IMR-90 (cell line): ENCODE data around the gene ELL. TPM values are rescaled to one million over a fixed set of nuclear protein-coding genes. Genes with fewer than 3 reads are reported as not detected.

Experiments used
- ATAC-seq: fragments of 200-7000 bp; cut with Tn5 transposase; 2 replicates; pipeline ENCODE4 v1.9.1; 2020; ENCODE audit warnings: low read depth, mild to moderate bottlenecking, moderate library complexity
- BruUV-seq: library from RNA; stranded (reverse); fragments of 400-500 nt; replicated peaks from 2 replicates; lab custom pipeline; 2021; lab: Mats Ljungman, UMichigan
- CTCF ChIA-PET: fragments of 300-600 bp; formaldehyde crosslinking; extraction: SDS; loops from one replicate; lab custom pipeline; 2021; ENCODE audit warnings: antibody characterized with exemption; lab: Yijun Ruan, JAX
- POLR2A ChIA-PET: fragments of 300-600 bp; sonication (Branson Sonifier 250); formaldehyde crosslinking; loops from one replicate; lab custom pipeline; 2022; ENCODE audit warnings: antibody characterized with exemption; ENCODE audit not compliant: unreplicated experiment; lab: Charles Lee
- DNase-seq: peaks from one replicate; pipeline ENCODE4 v3.0.0; 2013
- H2AFZ ChIP-seq: replicated peaks from 2 replicates; pipeline ENCODE3; 2013; ENCODE audit warnings: low read length, mild to moderate bottlenecking; ENCODE audit not compliant: poor library complexity
- H2AK5ac ChIP-seq: 2 replicates; pipeline ENCODE4 v1.6.1; 2013; ENCODE audit warnings: low read depth, low read length, inconsistent platforms
- H2AK9ac ChIP-seq: replicated peaks from 2 replicates; pipeline ENCODE3; 2013; ENCODE audit warnings: mild to moderate bottlenecking, low read depth, low read length, moderate library complexity; ENCODE audit not compliant: poor library complexity
- H2BK120ac ChIP-seq: 2 replicates; pipeline ENCODE4 v1.6.1; 2013; ENCODE audit warnings: low read depth, low read length, inconsistent platforms
- H2BK15ac ChIP-seq: 3 replicates; pipeline ENCODE4 v1.6.1; 2013; ENCODE audit warnings: low read depth, low read length, inconsistent platforms
- H2BK20ac ChIP-seq: 2 replicates; pipeline ENCODE4 v1.6.1; 2013; ENCODE audit warnings: low read depth, mild to moderate bottlenecking, inconsistent platforms, low read length, moderate library complexity
- H2BK5ac ChIP-seq: 2 replicates; pipeline ENCODE4 v1.6.1; 2013; ENCODE audit warnings: mild to moderate bottlenecking, low read depth, low read length, inconsistent platforms; ENCODE audit not compliant: poor library complexity, severe bottlenecking
- H3K14ac ChIP-seq: replicated peaks from 2 replicates; pipeline ENCODE4 v1.6.1; 2013; ENCODE audit warnings: low read depth, low read length, inconsistent platforms
- H3K18ac ChIP-seq: 2 replicates; pipeline ENCODE4 v1.6.1; 2013; ENCODE audit warnings: low read depth, low read length, control low read depth
- H3K23ac ChIP-seq: 2 replicates; pipeline ENCODE4 v1.6.1; 2013; ENCODE audit warnings: low read depth, low read length, inconsistent platforms
- H3K27ac ChIP-seq: 2 replicates; pipeline ENCODE4 v1.5.1; 2013; ENCODE audit warnings: mild to moderate bottlenecking, control low read depth, low read length; ENCODE audit not compliant: insufficient read depth
- H3K27me3 ChIP-seq: 2 replicates; pipeline ENCODE4 v1.6.1; 2013; ENCODE audit warnings: low read length; ENCODE audit not compliant: control insufficient read depth, insufficient read depth
- H3K36me3 ChIP-seq: 2 replicates; pipeline ENCODE4 v1.6.1; 2013; ENCODE audit warnings: low read length, mixed read lengths; ENCODE audit not compliant: control insufficient read depth, insufficient read depth
- H3K4ac ChIP-seq: 2 replicates; pipeline ENCODE4 v1.6.1; 2013; ENCODE audit warnings: low read depth, low read length, inconsistent platforms
- H3K4me1 ChIP-seq: 2 replicates; pipeline ENCODE4 v1.6.1; 2013; ENCODE audit warnings: low read length, mixed read lengths; ENCODE audit not compliant: control insufficient read depth, insufficient read depth
- H3K4me2 ChIP-seq: 2 replicates; pipeline ENCODE4 v1.6.1; 2013; ENCODE audit warnings: low read depth, mild to moderate bottlenecking, control low read depth, low read length, moderate library complexity
- H3K4me3 ChIP-seq: 2 replicates; pipeline ENCODE4 v1.5.1; 2013; ENCODE audit warnings: low read depth, mild to moderate bottlenecking, control low read depth, low read length, moderate library complexity; ENCODE audit not compliant: insufficient read depth
- H3K56ac ChIP-seq: 2 replicates; pipeline ENCODE4 v1.6.1; 2013; ENCODE audit warnings: low read length, inconsistent platforms; ENCODE audit not compliant: insufficient read depth; ENCODE audit errors: extremely low read depth
- H3K79me1 ChIP-seq, 2 experiments: 2 replicates each; pipeline ENCODE4 v1.6.1; 2013; ENCODE audit warnings: low read length in 2 of 2, inconsistent platforms in 1 of 2, low read depth in 1 of 2
- H3K9ac ChIP-seq: 2 replicates; pipeline ENCODE4 v1.6.1; 2013; ENCODE audit warnings: low read depth, low read length, control low read depth
- H3K9me1 ChIP-seq: 2 replicates; pipeline ENCODE4 v1.6.1; 2013; ENCODE audit warnings: low read length, inconsistent platforms; ENCODE audit not compliant: insufficient read depth
- H3K9me3 ChIP-seq: 2 replicates; pipeline ENCODE4 v1.6.1; 2013; ENCODE audit warnings: low read length; ENCODE audit not compliant: control insufficient read depth, insufficient read depth
- H4K20me1 ChIP-seq: 2 replicates; pipeline ENCODE4 v1.6.1; 2013; ENCODE audit warnings: low read length, inconsistent platforms; ENCODE audit not compliant: insufficient read depth
- H4K5ac ChIP-seq: 2 replicates; pipeline ENCODE4 v1.6.1; 2013; ENCODE audit warnings: mild to moderate bottlenecking, low read depth, low read length, control low read depth
- H4K8ac ChIP-seq, 2 experiments: 2 replicates each; pipeline ENCODE4 v1.6.1; 2013; ENCODE audit warnings: low read depth in 2 of 2, low read length in 2 of 2, control low read depth in 1 of 2, inconsistent platforms in 1 of 2
- H4K91ac ChIP-seq: 2 replicates; pipeline ENCODE4 v1.6.1; 2013; ENCODE audit warnings: low read depth, low read length, inconsistent platforms; ENCODE audit not compliant: insufficient read depth
- MAZ ChIP-seq: IDR thresholded peaks from 2 replicates; pipeline ENCODE4 v1.6.1; 2012; ENCODE audit warnings: low read depth, mild to moderate bottlenecking, low read length, improper control_type of control experiment, moderate library complexity, borderline replicate concordance
- NFE2L2 ChIP-seq: fragments of 150-350 bp; IDR thresholded peaks from 2 replicates; pipeline ENCODE4 v1.6.1; 2016; ENCODE audit warnings: low read depth, mild to moderate bottlenecking, low read length
- RAD21 ChIP-seq: IDR thresholded peaks from 2 replicates; pipeline ENCODE4 v1.6.1; 2012; ENCODE audit warnings: low read length, improper control_type of control experiment
- SMC3 ChIP-seq: fragments of 150-350 bp; IDR thresholded peaks from 2 replicates; pipeline ENCODE4 v1.6.1; 2016; ENCODE audit warnings: low read depth, mild to moderate bottlenecking, antibody characterized with exemption, low read length, moderate library complexity
- WGBS, 2 experiments: methylation state at CpG; one replicate each; pipeline versions ENCODE4 v1.1.5 to v1.1.7; 2013; ENCODE audit warnings: missing lambda C conversion rate in 2 of 2; ENCODE audit not compliant: insufficient read length in 1 of 2; ENCODE audit errors: extremely low coverage in 2 of 2; 5-methylcytosine and 5-hydroxymethylcytosine counted together
- dilution Hi-C: fragments of 300-500 bp; cut with HindIII; formaldehyde crosslinking; loops from one replicate; pipeline ENCODE4 v1.14.3; 2018; ENCODE audit warnings: low sequenced_read_pairs; ENCODE audit not compliant: unreplicated experiment
- in situ Hi-C: fragments of 300-500 bp; cut with MboI; formaldehyde crosslinking; loops from 3 replicates; pipeline ENCODE4 v1.14.3; 2019; ENCODE audit warnings: low sequenced_read_pairs, inconsistent platforms, mixed read lengths
- intact Hi-C: fragments of 100-400 bp; cut with micrococcal nuclease; formaldehyde crosslinking; loops from 2 replicates; pipeline ENCODE4 v1.10.0; 2022
- polyA plus RNA-seq, 3 experiments: library from polyadenylated mRNA; depleted of rRNA; stranded (reverse); fragments of >200 nt; gene quantifications; 2 replicates each; pipeline ENCODE4 v1.2.3, GENCODE V29; 2012; ENCODE audit warnings: low replicate concordance in 1 of 3
- total RNA-seq: library from RNA; depleted of rRNA; stranded (reverse); fragments of >200 nt; gene quantifications from 2 replicates; pipeline ENCODE4 v1.2.3, GENCODE V29; 2012
- TF ChIP-seq, protein P1 (sequence below): fragments of 150-350 bp; IDR thresholded peaks from 2 replicates; pipeline ENCODE4 v1.6.1; 2016; ENCODE audit warnings: low read depth, mild to moderate bottlenecking, low read length, moderate library complexity, borderline replicate concordance
- TF ChIP-seq, protein P2 (sequence below): fragments of 150-350 bp; IDR thresholded peaks from 2 replicates; pipeline ENCODE4 v1.6.1; 2017; ENCODE audit warnings: mild to moderate bottlenecking, antibody characterized with exemption, low read length, low read depth

ELL gene
- total and polyA plus RNA-seq, 2 of the 4 experiments (the other 2 are of a cell fraction): 6.3 to 13.1 TPM

DNA sequence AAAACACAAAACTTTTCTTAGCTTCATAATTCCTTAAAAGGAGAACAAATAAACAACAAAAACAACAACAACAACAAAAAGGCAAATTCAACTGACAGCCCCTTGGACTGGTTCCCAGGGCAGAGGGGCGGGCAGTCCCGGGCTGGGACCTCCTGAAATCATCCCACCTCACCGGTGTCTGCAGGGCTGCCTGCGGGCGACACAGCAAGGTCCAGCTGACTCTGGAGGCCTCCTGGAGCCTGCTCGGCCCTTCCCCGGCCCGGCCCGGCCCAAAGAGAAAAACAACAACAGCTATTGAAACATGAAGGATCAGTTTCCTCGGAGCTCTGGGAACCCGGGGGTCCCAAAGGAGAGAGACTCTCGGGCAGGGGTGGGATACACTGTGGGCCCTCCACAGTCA lies 78.9 kb downstream of the ELL start:
- Histone ChIP-seq H3K4ac (no peak overlapping the region), H3K56ac (no peak overlapping the region), H4K5ac (no peak overlapping the region), H3K4me1 (peaks cover 14% of the 10 kb centered on the region; the same call in 1 of the 2 replicates), H2BK120ac (no peak overlapping the region), H2BK5ac (no peak overlapping the region), H3K79me1 (peaks cover 9 to 30% of the 10 kb centered on the region in 2 experiments), H3K4me2 (no peak overlapping the region), H3K18ac (no peak overlapping the region), H4K91ac (no peak overlapping the region), H3K27me3 (no peaks in the 10 kb centered on the region), H2AK9ac (no peak overlapping the region), H4K20me1 (peaks cover 56% of the 10 kb centered on the region), H3K9me3 (no peaks in the 10 kb centered on the region), H2AFZ (no peak overlapping the region), H3K27ac (no peak overlapping the region), H2BK15ac (no peak overlapping the region), H3K36me3 (peaks cover 43% of the 10 kb centered on the region), H3K9me1 (peaks cover 9% of the 10 kb centered on the region; the same call in 1 of the 2 replicates), H3K9ac (no peak overlapping the region), H2AK5ac (no peak overlapping the region), H3K23ac (no peak overlapping the region), H3K14ac (no peak overlapping the region), H4K8ac (no peak overlapping the region), H2BK20ac (no peak overlapping the region), H3K4me3 (no peak overlapping the region)
- TF ChIP-seq SMC3: no peak
- TF ChIP-seq, protein P1, sequence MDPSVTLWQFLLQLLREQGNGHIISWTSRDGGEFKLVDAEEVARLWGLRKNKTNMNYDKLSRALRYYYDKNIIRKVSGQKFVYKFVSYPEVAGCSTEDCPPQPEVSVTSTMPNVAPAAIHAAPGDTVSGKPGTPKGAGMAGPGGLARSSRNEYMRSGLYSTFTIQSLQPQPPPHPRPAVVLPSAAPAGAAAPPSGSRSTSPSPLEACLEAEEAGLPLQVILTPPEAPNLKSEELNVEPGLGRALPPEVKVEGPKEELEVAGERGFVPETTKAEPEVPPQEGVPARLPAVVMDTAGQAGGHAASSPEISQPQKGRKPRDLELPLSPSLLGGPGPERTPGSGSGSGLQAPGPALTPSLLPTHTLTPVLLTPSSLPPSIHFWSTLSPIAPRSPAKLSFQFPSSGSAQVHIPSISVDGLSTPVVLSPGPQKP: no peak
- no peak for TF ChIP-seq RAD21
- no peak for TF ChIP-seq NFE2L2
- TF ChIP-seq, protein P2, sequence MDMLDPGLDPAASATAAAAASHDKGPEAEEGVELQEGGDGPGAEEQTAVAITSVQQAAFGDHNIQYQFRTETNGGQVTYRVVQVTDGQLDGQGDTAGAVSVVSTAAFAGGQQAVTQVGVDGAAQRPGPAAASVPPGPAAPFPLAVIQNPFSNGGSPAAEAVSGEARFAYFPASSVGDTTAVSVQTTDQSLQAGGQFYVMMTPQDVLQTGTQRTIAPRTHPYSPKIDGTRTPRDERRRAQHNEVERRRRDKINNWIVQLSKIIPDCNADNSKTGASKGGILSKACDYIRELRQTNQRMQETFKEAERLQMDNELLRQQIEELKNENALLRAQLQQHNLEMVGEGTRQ: no peak
- TF ChIP-seq MAZ: no peak
- in situ Hi-C loops (no loop called here), dilution Hi-C loops (no loop called here), intact Hi-C loops (no loop called here)
- POLR2A ChIA-PET: no interaction called here
- CTCF ChIA-PET: no interaction called here
- DNase-seq: no peak
- no peak for ATAC-seq
- no TSS peak for BruUV-seq
- 80% methylated on average over 6 of the region's 12 CpGs; no CpG with 5 or more reads in 1 of the 2 experiments for WGBS, 2 experiments
